HT-29 (cell line): ENCODE data around the gene ZBED2. TPM values are rescaled to one million over a fixed set of nuclear protein-coding genes. Genes with fewer than 3 reads are reported as not detected.

ENCODE experiments used
- DNase-seq: peaks from one replicate; pipeline ENCODE4 v3.0.0-alpha.2; 2015; ENCODE audit warnings: low spot score
- total RNA-seq: library from RNA; depleted of rRNA; stranded (reverse); fragments of >200 nt; shearing (Covaris generic); gene quantifications from 2 replicates; pipeline ENCODE4 v1.2.3, GENCODE V29; 2014

ZBED2 gene
- total RNA-seq, 1 experiment from 2014 or later = not detected

DNA sequence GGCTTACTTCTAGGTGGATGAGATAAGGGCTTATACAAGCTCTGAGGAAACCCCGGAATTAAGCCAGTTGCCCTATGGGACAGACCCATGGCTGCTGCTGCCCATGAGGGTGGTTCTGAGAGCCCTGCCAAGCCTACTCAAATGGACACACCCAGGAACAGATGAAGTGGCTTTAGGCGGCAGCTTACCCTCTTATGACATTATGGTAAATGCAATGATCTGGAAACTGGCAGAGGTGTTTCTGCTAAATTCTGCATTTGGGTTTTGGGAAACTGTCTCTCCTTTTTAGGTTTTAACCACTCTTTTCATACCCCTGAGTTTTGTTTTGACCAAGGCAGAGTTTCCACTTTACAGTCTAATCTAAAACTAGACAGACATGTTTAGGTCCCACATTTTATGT lies 9.0 kb upstream of the ZBED2 start:
- no peak for DNase-seq

GRCh38 chr3:111603679-111604078 lies 8.5 kb upstream of the ZBED2 start:
- no peak for DNase-seq

GRCh38 chr3:111601810-111602209 lies 6.7 kb upstream of the ZBED2 start:
- DNase-seq = no peak

GRCh38 chr3:111598552-111598951 lies 3.4 kb upstream of the ZBED2 start:
- DNase-seq = no peak

- no peak for DNase-seq
These were observed 3.0 kb upstream of the ZBED2 start for GRCh38 chr3:111598139-111598538.

DNA sequence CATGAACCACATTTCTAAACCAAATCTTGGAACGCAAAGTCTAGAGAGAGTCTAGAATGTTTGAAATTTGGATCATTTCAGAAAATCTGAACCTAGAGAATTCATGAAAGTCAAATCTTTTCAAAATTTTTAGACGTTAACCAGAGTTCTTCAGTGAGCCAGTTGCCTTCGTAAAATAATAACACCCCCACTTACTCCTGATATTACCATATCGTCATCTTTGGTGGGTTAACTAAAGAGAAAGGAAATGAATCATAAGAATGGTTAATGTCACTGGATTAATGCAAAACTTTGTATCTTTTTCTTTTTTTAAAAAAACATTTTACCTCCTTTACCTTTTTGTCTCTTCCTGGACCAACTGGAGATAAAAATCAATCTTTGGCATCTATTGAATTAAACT lies 1.2 kb upstream of the ZBED2 start:
- DNase-seq = no peak

DNA sequence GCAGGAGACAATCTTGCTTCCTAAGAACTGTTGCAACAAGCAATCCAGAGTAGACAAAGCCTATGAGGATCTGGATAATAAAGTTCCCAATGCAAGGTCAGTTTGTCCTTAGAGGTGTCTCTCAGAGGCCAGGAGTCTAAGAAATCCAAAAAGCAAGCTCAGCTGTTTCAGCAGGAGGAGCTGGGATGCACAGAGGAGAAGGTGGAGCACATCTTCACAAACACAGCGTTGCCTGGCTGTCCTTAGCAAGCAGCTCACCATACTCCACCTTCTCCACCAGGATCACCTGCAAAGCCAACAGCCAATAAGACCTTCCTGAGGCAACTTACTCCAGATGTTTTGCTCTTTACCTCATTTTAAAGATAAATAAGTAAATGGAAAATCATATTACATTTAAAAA lies 365 bp downstream of the ZBED2 start:
- no peak for DNase-seq

DNA sequence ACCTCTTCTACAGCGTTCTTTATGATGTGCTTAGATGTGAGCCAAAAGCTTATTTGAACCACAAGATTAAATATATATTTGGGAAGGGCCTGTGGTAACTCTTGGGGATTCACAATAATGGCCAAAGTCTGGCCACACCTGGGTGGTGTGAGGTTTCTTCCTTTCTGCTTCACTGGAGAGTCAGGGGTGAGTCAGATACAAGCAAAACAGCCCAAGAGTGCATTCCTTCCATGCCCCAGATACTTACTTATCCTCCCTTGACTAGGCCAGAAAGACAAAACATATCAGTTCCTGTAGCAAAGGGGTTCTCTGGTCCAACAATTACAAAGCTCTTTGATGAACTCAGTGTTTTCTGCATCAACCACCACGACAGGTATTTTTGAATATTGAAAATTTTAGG lies 941 bp downstream of the ZBED2 start:
- no peak for DNase-seq

GRCh38 chr3:111593666-111594065 lies 1.5 kb downstream of the ZBED2 start:
- no peak for DNase-seq

DNA sequence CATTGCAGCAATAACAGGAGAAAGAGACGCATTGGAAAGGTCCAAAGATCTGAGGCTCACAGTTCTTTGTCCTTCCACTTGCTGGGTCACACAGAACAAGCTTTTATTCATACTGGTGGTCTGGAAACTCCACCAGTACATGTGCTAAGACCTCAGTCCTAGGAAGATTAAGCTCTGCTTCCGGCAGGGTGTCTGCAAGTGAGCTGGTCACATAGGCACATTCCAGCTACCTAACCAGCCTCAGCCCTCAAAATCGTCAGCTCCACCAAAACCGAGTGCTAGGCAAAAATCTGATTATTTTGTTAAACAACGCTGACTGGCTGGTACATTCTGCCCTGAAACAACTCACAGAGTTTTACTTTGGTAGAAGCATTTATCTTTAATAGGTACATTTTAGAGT lies 2.2 kb downstream of the ZBED2 start:
- DNase-seq = no peak

DNA sequence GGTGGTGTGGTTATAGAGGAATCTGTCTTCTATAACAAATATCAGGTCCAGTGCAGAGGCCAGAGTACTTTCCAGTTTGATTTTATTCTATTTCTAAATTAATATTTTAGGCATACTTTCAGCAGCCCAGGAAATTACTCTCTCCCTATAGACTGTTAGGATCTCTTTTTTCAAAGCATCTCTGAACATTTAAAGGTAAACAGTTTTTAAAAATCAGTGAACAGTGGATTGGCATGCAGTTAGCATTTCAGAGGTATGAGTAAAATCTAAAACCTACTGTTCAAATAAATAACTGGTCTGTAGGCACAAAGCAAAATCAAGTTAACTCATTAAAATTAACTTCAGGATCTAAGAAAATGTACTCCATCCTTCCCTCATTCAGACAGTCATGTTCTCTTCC lies 3.0 kb downstream of the ZBED2 start:
- DNase-seq = no peak

DNA sequence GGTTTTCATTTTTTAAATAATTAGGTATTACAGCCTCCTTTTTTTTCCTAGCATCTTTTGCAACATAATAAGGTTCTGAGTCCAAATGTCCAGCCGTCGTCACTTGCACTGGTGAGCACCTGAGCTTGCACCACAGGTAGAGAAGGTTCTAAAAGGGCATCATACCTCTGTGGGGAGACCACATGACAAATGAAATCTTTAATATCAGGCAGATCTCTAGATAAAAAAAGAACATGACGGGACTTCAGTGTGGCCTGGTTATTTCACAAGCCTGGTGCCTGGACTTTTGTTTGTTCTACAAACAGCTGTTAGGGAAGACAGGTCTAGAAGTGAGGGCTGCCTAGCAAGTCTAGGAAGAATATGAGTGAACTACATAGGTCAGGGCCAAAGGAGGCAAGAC lies 3.6 kb downstream of the ZBED2 start:
- no peak for DNase-seq

DNA sequence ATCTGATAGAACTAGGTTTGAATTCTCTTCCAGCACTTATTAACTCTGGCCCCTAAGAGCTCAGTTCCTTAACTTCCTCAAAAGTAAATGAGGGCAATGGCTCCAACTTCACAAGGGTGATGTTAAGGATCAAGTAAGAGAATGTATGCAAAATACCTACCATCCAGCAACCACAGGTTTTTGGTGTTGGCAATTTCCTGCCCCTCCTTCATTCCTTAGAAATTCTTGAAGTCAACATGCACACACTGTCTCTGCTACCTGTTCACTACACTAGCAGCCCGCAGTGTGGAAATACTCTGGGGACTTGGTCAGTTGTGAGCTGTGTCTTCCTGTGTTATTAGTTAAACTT lies 5.0 kb downstream of the ZBED2 start:
- no peak for DNase-seq

DNA sequence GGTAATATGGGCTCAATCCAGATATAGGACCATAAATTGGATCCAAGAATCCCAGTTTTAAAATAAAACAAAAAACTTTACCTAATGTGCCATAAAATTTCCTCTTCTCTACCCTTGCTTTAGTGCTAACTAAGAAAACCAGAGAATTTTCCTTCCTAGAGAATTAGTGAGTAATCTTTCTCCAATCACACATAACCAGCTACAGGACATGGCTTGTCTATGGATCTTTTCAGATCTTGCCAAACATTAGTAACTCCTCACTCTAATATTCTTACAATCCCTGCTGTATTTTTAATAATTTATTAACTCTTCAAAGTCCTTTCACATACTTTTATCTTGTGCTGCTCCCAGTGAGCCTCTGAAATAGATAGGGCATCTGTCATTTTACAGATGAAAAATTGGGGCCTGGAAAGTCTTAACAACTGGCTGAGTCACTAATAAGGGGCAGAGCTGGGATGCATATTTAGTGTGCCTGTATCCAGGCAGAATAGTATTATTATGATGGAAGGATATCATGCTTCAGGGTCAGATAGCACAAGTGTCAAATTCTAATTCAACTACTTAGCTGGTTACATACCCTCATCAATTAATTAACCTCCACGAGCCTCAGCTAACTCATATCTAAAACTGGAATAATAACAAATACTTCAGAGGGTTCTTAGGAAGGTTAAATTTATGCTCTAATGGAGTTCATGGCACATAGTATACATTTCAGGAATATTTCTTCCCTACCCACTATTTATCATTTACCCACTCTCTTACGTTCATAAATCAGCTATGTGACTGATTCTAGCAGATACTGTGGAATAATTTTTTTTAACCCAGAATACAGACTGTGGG lies 5.6 kb downstream of the ZBED2 start:
- no peak for DNase-seq

DNA sequence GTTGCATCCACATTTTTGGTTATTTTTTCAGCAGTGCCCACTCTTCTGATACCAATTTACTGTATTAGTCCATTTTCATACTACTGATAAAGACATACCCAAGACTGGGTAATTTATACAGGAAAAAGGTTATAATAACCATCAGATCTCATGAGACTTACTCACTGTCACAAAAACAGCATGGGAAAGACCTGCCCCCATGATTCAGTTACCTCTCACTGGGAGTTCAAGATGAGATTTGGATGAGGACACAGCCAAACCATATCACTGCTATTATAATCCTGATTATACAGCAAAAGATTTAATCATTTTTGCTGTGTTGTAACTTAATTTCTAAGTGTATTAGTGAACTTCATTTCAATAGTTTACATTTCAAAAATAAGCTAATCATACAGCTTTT lies 6.6 kb downstream of the ZBED2 start:
- no peak for DNase-seq

DNA sequence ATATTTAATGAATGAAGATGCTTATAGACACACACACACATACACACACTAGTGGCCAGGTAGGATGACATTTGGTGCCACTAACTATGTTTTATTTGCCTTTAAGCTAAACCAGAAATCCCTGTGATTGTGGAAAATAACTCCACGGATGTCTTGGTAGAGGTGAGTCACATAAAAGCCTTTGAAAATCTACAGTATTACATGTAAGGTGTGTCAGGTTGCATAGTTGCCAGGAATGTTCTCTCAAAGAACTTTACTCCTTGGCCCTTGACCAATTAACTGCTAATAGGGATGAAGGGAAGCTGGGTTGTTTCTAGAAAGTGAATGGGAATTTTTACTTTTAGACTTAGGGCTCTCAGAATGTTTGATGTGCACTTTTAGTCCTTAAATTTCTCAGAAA lies 9.9 kb downstream of the ZBED2 start:
- peak; percentile 80 for DNase-seq

- DNase-seq = no peak
These were observed 10.4 kb downstream of the ZBED2 start for GRCh38 chr3:111584744-111585143.

DNA sequence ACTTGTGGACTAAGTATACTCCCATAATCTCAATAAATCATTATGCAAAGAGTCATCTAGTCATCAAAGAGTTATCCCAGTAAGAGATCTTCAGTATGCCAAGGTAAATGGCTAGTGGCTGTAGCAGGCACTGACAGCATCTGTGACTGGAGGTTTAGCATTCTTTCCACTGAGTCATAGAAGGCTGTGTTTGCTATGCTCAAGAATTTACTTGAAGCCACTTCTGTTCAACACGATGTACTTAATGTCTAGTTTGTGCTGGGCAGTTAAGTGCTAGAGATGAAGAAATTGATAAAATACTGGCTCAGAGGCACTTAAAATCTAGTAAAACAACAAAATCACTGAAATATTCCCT lies 13.0 kb downstream of the ZBED2 start:
- peak; percentile 44 for DNase-seq

DNA sequence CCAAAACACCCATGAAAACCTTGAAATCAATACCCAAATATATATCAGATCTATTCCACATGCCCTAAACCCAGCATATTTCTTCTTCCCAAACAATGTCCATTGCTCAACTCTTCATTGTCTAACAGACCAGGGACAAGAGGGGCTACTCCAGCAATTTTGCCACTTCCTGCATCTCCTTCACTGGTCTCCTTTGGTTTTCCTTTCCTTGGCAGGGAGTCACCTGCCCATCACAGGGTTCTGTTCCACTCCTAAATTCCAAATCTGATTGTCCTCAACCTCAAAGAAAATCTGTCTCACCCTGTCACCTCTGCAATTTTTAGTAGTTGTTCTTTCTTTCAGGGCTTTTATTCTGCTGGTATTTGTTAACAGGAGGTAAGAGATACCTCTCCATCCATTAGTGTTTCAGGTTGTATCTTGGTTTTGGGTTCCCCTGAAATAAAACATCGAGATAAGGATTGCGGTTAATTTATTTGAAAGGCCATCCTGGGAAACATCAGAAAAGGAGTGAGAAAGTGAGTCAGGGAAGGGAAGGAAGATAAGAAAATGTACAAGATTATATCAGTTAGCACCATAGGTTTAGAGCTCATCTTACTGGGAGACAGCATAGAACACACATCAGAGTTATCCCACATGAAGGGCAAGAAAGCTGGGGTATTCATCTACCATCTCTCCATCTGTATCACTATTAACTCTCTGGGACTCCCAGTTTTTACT lies 13.6 kb downstream of the ZBED2 start:
- DNase-seq = no peak

GRCh38 chr3:111579495-111579894 lies 15.7 kb downstream of the ZBED2 start:
- no peak for DNase-seq

DNA sequence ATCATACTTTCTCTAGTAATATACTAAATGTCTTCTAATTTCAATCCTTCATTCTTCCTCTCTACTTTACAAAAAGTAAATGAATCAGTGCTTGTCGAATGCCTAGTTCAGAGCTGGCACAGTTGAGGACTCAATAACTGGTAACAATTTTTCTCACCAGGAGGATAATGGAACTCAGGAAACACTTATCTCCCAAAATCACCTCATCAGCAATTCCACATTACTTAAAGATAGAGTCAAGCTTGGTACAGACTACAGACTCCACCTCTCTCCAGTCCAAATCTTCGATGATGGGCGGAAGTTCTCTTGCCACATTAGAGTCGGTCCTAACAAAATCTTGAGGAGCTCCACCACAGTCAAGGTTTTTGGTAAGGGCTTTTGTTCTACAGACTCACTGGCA lies 16.3 kb downstream of the ZBED2 start:
- DNase-seq = no peak

DNA sequence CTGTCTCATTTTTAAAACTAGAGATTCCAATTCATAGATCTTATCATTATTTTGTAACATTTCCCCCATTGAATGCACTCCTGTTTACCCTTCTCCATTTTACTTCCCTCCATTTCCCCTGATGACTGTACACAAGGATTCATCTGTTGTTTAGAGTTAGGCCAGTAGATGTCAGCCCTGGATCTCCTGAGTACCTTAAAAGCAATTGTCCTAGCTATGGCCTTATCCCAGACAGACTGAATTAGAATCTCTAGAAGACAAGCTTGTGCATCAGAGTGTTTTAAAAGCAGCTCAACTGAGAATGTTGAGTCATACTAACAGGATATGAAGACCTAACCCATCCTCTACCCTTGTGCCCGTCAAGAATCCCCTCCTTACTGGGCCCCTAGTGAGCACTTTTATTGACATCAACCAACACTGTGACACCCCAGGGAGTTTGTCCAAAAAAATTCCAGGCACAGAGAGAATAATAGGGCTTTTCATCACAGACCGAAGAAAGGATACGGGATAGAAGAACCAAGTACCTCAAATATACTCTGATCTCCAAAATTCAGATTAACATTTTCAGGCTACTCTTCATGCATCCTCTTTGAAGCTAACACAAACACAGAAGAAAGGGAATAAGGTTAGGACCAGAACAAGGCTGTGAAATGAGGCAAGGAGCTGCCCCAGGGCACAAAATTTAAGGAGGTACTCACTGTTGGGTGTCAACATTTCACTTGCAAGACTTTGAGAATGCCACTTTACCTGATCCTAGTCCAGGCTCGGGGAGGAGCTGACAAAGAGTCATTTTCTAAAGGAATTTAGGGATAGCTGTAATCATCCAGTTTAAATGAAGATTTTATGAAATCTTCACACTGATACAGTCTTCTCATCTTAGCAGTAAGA lies 17.1 kb downstream of the ZBED2 start:
- peak; percentile 83 for DNase-seq
